ELF-1 (cell line): ENCODE measurements around the gene PHAX.
"Not testable (repeated sequence)": the region's sequence is repeated elsewhere in the genome, so short reads cannot be mapped to it uniquely, and the experiment has no call there.

Experiments used
- DNase-seq: peaks from one replicate; pipeline ENCODE4 v3.0.0-alpha.2; 2016; ENCODE audit warnings: low read depth, low spot score

The PHAX gene

GRCh38 chr5:126603402-126603991 is 2.8 kb downstream of the PHAX start:
- no peak for DNase-seq

- DNase-seq: no peak
These were observed 4.8 kb downstream of the PHAX start for GRCh38 chr5:126605525-126605924.

- DNase-seq: no peak
These were observed 9.4 kb downstream of the PHAX start for GRCh38 chr5:126610160-126610559.

- no peak for DNase-seq
These were observed 9.9 kb downstream of the PHAX start for GRCh38 chr5:126610616-126611015.

DNA sequence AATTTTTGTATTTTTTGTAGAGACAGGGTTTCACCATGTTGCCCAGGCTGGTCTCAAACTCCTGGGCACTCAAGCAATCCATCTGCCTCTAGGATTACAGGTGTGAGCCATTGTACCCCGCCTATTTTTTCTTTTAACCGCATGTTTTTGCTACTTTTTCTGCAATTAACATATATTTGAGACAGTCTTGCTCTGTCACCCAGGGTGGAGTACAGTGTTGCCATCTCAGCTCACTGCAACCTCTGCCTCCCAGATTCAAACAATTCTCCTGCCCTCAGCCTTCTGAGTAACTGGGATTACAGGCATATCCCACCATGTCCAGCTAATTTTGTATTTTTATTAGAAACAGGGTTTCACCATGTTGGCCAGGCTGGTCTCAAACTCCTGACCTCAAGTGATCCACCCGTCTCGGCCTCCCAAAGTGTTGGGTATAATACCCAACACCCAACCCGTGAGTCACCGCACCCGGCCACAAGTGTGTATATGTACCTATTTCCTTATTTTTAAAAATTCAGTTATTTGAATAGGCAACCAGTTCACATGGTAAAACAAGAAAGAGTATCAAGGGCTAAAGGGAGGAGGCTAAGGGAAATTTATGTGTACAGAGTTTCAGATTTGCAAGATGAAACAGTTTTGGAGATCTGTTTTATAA is 13.3 kb downstream of the PHAX start:
- no peak for DNase-seq

GRCh38 chr5:126615286-126615685 is 14.5 kb downstream of the PHAX start:
- DNase-seq: no peak

DNA sequence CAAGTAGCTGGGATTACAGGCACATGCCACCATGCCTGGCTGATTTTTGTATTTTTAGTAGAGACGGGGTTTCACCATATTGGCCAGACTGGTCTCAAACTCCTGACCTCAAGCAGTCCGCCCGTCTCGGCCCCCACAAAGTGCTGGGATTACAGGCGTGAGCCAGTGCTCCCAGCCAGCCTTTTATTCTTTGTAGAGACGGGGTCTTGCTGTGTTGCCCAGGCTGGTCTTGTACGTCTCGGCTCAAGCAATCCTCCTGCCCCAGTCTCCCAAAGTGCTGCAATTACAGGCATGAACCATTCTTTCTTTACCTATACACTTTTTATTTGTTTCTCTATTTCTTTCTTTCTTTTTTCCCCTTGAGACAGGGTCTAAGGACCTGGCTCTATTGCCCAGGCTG is 16.9 kb downstream of the PHAX start:
- not testable (repeated sequence) for DNase-seq

GRCh38 chr5:126619781-126620180 is 19.0 kb downstream of the PHAX start:
- DNase-seq: no peak

DNA sequence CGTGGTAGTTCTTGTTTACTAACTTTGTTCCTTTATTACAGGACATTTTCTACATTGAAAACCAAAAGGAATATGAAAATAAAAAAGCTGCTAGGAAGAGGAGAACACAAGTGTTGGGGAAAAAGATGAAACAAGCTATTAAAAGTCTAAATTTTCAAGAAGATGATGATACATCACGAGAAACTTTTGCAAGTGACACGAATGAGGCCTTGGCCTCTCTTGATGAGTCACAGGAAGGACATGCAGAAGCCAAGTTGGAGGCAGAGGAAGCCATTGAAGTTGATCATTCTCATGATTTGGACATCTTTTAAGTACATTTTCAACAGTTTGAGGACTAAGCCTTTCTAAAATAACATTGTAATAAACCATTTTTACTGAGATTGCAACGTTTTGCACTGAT is 23.8 kb downstream of the PHAX start:
- no peak for DNase-seq

DNA sequence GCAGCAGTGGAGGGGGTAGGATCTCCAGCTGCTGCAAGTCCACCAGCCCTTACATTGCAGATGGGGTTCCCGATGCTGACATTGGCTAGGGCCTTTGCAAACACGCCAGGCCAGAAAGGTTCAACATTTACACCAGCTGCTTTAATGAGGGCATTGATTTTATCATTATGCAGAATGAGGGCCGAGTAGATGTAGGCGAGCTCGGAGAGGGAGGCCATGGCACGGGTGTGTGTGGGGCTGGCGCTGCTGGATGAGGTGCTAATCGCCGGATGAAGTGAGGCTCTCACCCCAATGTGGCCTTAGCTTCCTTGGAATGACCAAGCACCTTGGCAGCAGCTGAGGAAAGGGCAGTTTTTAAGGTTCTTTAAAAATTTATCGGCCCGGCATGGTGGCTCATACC is 27.4 kb downstream of the PHAX start:
- no peak for DNase-seq

DNA sequence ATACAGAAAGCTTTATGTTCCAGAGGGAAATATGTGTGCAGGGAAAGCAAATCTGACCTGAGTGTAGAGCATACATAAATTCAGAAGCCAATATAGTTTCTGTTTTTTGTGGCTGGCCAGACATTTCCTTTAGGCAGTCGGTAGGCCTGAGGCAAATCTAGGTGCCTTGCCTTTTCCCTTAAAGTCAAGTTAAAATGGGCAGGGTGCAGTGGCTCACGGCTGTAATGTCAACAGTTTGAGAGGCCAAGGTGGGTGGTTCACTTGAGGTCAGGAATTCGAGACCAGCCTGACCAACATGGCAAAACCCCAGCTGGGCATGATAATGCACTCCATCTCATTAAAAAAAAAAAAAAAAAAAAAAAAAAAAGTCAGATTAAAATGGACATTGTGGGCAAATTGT is 31.2 kb downstream of the PHAX start:
- DNase-seq: no peak

GRCh38 chr5:126633552-126633951 is 32.8 kb downstream of the PHAX start:
- DNase-seq: no peak

DNA sequence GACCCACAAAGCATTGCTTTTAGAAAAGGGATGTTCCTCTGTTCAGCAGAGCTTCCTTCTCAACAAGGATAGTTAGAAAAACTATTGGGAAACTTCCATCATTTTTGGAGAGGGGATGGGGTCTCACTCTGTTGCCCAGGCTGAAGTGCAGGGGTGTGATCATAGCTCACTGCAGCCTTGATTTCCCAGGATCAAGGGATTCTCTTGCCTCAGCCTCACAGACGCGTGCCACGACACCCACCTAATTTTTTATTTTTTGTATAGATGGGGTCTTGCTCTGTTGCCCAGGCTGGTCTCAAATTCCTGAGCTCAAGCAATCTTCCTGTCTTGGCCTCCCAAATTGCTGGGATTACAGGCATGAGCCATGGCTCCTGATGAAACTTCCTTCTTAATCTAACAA is 34.8 kb downstream of the PHAX start:
- DNase-seq: no peak

- no peak for DNase-seq
These were observed 36.2 kb downstream of the PHAX start for GRCh38 chr5:126636956-126637355.

GRCh38 chr5:126640866-126641265 is 40.1 kb downstream of the PHAX start:
- DNase-seq: no peak

DNA sequence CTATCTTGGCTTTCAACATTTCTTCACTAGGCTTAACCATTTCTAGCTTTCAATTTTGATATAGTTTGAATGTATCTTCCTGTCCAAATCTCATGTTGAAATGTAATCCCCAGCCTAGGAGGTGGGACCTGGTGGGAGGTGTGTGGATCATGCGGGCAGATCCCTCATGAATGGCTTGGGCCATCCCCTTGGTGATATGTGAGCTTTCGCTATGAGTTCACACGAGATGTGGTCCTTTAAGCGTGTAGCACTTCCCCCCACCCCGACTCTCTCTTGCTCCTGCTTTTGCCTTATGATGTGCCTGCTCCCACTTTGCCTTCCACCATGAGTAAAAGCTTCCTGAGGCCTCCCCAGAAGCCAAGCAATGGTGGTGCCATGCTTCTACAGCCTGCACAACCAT is 40.6 kb downstream of the PHAX start:
- no peak for DNase-seq

- DNase-seq: no peak
These were observed 44.4 kb downstream of the PHAX start for GRCh38 chr5:126645132-126645531.

GRCh38 chr5:126647071-126647470 is 46.3 kb downstream of the PHAX start:
- no peak for DNase-seq

DNA sequence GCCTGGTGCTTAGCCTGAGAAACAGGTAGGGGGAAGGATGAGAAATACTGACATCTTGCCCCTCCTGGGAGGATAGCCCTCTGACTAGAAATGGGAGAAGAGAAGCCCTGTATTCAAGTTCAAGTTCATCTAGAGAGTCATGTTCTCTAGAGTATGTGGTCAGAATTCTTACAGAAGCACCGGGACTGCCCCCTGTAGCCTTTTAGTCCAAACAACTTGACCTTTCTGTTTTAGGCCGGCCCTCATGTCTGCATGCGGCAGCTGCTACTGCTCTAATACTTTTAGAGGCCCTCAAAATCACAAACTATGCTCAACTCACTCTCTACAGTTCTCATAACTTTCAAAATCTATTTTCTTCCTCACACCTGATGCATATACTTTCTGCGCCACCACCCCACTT is 47.7 kb downstream of the PHAX start:
- no peak for DNase-seq

GRCh38 chr5:126649057-126649456 is 48.3 kb downstream of the PHAX start:
- DNase-seq: not testable (repeated sequence)

- not testable (repeated sequence) for DNase-seq
These were observed 49.0 kb downstream of the PHAX start for GRCh38 chr5:126649709-126650108.

GRCh38 chr5:126650463-126650862 is 49.7 kb downstream of the PHAX start:
- no peak for DNase-seq

GRCh38 chr5:126651013-126651577 is 50.3 kb downstream of the PHAX start:
- no peak for DNase-seq
